ENCODE results near the gene SORBS2. TPM values are rescaled to one million over a fixed set of nuclear protein-coding genes. Genes with fewer than 3 reads are reported as not detected.

SORBS2 gene
- total RNA-seq, 1 experiment from 2014 or later: 0.34 TPM

DNA sequence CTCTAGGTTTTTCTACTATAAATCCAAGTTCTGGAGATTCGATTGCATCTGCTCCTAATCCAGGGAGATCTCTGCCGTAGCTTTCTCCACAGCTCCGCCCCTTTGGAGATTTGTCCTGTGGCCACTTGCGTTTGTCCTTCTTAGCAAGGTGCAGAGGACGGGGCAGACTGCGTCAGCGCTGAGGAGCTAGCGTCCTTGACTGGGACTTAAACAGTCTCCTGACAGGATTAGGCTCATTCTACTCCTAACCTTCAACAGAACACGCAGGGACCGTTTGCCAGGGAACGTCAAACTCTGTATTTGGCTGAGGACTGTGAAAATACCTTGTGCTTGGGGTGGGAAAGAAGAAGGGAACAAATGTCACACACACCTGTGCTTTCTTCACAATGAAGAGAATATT is 38.6 kb downstream of the SORBS2 start:
- Histone ChIP-seq H2AFZ (ENCODE audit: low read depth, low read length, poor library complexity, severe bottlenecking) (no peak overlapping the region), H3K4me3 (replicated peaks in 1 of 2; ENCODE audit: low read depth in 1 of 2, low read length in 2 of 2) (no peak overlapping the region), H3K4me1 (ENCODE audit: control insufficient read depth in 1 of 2, insufficient read depth in 2 of 2, low read length in 2 of 2) (no peaks in the 10 kb centered on the region), H3K27ac (ENCODE audit: low read depth, low read length) (no peak overlapping the region), H3K36me3 (ENCODE audit: control insufficient read depth in 1 of 2, insufficient read depth in 2 of 2, low read length in 2 of 2) (no peaks in the 10 kb centered on the region), H3K79me2 (ENCODE audit: insufficient read depth, low read length) (no peaks in the 10 kb centered on the region), H3K9ac (ENCODE audit: low read length) (no peak overlapping the region), H3K4me2 (ENCODE audit: low read length) (no peak overlapping the region), H3K9me3 (ENCODE audit: control insufficient read depth in 1 of 2, insufficient read depth in 1 of 2, low read depth in 1 of 2, low read length in 2 of 2) (no peaks in the 10 kb centered on the region), H4K20me1 (ENCODE audit: insufficient read depth) (no peaks in the 10 kb centered on the region), H3K27me3 (ENCODE audit: insufficient read depth, low read length) (no peaks in the 10 kb centered on the region; the same call in 1 of the 2 replicates), H3K9me2 (ENCODE audit: insufficient read depth) (no peaks in the 10 kb centered on the region)
- POLR2A ChIA-PET: no interaction called here
- RAD21 ChIA-PET (ENCODE audit: low non-redundant PET in 1 of 2, low total read pairs in 2 of 2, uncharacterized antibody in 2 of 2, unreplicated experiment in 2 of 2): no interaction called here
- ATAC-seq (no peak), DNase-seq (ENCODE audit: low read depth, low spot score) (no peak)
- intact Hi-C loops (cut with micrococcal nuclease): no loop called here
- CTCF ChIA-PET: no interaction called here
- TF ChIP-seq ATF3 (IDR thresholded peaks at IDR 0.05) (no peak), SP1 (IDR thresholded peaks at IDR 0.05; ENCODE audit: low read depth) (no peak), FOSL1 (IDR thresholded peaks at IDR 0.05; ENCODE audit: low read depth) (no peak), POLR2AphosphoS5 (IDR thresholded peaks at IDR 0.05; ENCODE audit: low read depth, low read length) (no peak), ZNF274 (IDR thresholded peaks at IDR 0.05; ENCODE audit: low read depth, low read length) (no peak), ELF1 (IDR thresholded peaks at IDR 0.05; ENCODE audit: borderline replicate concordance, low read depth) (no peak), JUND (IDR thresholded peaks at IDR 0.05) (no peak), EZH2 (IDR thresholded peaks at IDR 0.05) (no peak), RAD21 (IDR thresholded peaks at IDR 0.05; ENCODE audit: low read depth) (no peak), CBX3 (IDR thresholded peaks at IDR 0.05; ENCODE audit: low read depth) (no peak), EZH2phosphoT487 (IDR thresholded peaks at IDR 0.05; ENCODE audit: borderline replicate concordance) (no peak), SRF (IDR thresholded peaks at IDR 0.05; ENCODE audit: low read depth) (no peak), REST (IDR thresholded peaks at IDR 0.05; ENCODE audit: low read depth) (no peak), SIN3A (IDR thresholded peaks at IDR 0.05; ENCODE audit: low read depth) (no peak), POLR2A (IDR thresholded peaks at IDR 0.05; ENCODE audit: borderline replicate concordance, extremely low read depth, insufficient read depth, insufficient read length) (no peak), ZFX (IDR thresholded peaks at IDR 0.05) (no peak), EGR1 (IDR thresholded peaks at IDR 0.05; ENCODE audit: low read depth) (no peak)
- BruUV-seq (replicated peaks): no TSS peak
